Psoas muscle (tissue), 8 donors: ENCODE results near the gene DKKL1. TPM values are rescaled to one million over a fixed set of nuclear protein-coding genes. Genes with fewer than 3 reads are reported as not detected.
A peak's percentile ranks its signal among the peaks of the same experiment; 100 is the strongest.

Experiments
- ATAC-seq, 4 donors: fragments of 200-7000 bp; cut with Tn5 transposase; one replicate each; pipeline ENCODE4 v1.9.1; 2020; ENCODE audit warnings: moderate library complexity in 3 of 4, mild to moderate bottlenecking in 2 of 4
- DNase-seq, 2 donors: peaks; one replicate each; pipeline ENCODE4 v3.0.0-alpha.2; 2020
- H3K27ac ChIP-seq: fragments of 200-600 bp; one replicate; pipeline ENCODE4 v1.8.0; 2022
- H3K27me3 ChIP-seq, 3 donors: fragments of 200-600 bp in 1 of 3; one replicate each; pipeline versions ENCODE4 v1.6.1 to v1.8.0; 2013 to 2022; ENCODE audit warnings: low read length in 2 of 3, mild to moderate bottlenecking in 2 of 3, moderate library complexity in 1 of 3; ENCODE audit not compliant: insufficient read depth in 3 of 3
- H3K36me3 ChIP-seq, 2 donors: fragments of 200-600 bp in 1 of 2; one replicate each; pipeline versions ENCODE4 v1.6.1 to v1.8.0; 2013 to 2022; ENCODE audit warnings: low read depth in 1 of 2, mild to moderate bottlenecking in 1 of 2, moderate library complexity in 1 of 2; ENCODE audit not compliant: insufficient read depth in 1 of 2
- H3K4me1 ChIP-seq: fragments of 200-600 bp; one replicate; pipeline ENCODE4 v1.8.0; 2022
- H3K4me3 ChIP-seq: fragments of 200-600 bp; one replicate; pipeline ENCODE4 v1.8.0; 2022; ENCODE audit warnings: mild to moderate bottlenecking
- H3K9me3 ChIP-seq: fragments of 200-600 bp; one replicate; pipeline ENCODE4 v1.8.0; 2022
- CTCF ChIP-seq: fragments of 200-600 bp; IDR thresholded peaks from one replicate; pipeline ENCODE4 v1.8.0; 2022; ENCODE audit warnings: antibody characterized with exemption
- WGBS, 3 donors: extraction: QIAGEN DNeasy Blood & Tissue Kit; methylation state at CpG; one replicate each; pipeline versions ENCODE4 v1.1.6 to v1.1.7; 2013; 5-methylcytosine and 5-hydroxymethylcytosine counted together
- intact Hi-C, 2 donors: fragments of 100-400 bp; cut with DNase I; formaldehyde crosslinking; loops; one replicate each; pipeline versions ENCODE4 v1.11.0 to v1.14.2; 2022
- polyA plus RNA-seq, 3 donors: library from polyadenylated mRNA; stranded (reverse); fragments of 200-250 nt; gene quantifications; one replicate each; pipeline ENCODE4 v1.2.3, GENCODE V29; 2013
- total RNA-seq, 4 donors: library from RNA; stranded (reverse); fragmentation: NEBNext Ultra II Directional in 2 of 4; extraction: Animal tissue kit (Norgen Biotek cat#: 25700) in 2 of 4; gene quantifications; one replicate each; pipeline versions ENCODE4 v1.2.1 to v1.2.4, GENCODE V29; 2021 to 2023
- donor health status: healthy with polysubstance abuse.
- donor health status: DM: no; HTN: no; CAD: no; lungs with moderate emphysema.
- donor health status: Bipolar disorder and iron deficiency.
- donor health status: healthy.
- donor health status: DM: yes; HTN: yes; CAD: no.
- donor health status: DM: no; HTN: no; CAD: no.
- donor health status: DM: no; HTN: no; CAD: no.
- donor health status: DM: yes; HTN: yes; CAD: no.

The DKKL1 gene
- total and polyA plus RNA-seq, 7 donors, result 0.06 TPM; not detected in 6

DNA sequence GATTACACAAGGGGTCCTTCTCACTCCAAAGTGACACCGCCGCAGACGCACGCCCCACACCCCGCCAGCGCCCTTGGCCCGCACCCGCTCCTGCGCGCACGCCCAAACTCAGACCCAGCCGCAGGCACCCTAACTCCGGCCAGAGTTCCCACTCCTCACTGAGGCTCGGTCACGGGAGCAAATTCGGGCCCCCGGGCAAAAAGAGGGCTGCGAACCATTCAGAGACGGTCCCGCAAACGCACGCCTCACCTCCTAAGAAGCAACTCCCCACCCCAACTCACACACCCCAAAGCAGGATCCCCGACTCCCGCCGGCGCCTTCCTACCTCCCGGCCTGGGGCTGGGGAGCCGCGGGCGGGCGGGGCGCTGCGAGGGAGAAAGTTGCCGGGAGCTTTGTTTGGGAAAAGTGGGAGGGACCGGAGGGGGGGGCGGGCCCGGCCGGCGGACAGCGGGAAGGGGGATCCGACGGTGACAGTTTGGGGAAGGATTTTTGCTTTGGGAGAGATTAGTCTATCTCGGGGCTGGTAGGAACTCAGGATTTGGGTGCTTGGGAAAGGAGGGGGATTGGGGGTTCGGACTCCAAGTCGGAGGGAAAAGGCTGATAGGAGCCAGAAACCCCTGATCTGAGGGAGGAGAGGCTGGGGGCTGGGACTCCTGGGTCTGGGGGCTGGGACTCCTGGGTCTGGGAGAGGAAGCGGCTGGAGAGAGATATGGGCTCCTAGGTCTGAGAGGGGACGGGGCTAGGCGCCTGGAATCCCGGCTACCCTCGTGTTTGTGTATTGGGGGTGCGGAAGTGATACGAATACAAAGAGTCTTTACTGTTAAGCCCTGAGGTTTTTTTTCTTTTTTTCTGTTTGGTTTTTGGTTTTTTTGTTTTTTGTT, 1.4 kb upstream of the DKKL1 start, which contains the start of gene TEAD2:
Gene TEAD2 (minus strand): TSS at position 369 of the 881 bp plus-strand sequence. CDS start 2,341 bp downstream, outside the sequence.
- Histone ChIP-seq H3K4me3 (peak within 1 kb of the TSS; percentile 83), H3K27ac (peak within 1 kb of the TSS; percentile 79), H3K4me1 (peaks cover 4% of the 10 kb centered on the region), H3K9me3 (no peaks in the 10 kb centered on the region), H3K36me3 (peaks cover 0 to 21% of the 10 kb centered on the region in 2 donors), H3K27me3 (no peaks in the 10 kb centered on the region)
- DNase-seq (peak; percentile 77 to 80), ATAC-seq (peak; percentile 24 to 65 (median 30))
- TF ChIP-seq CTCF, result no peak
- intact Hi-C loops, result no loop called here
- 0 to 1% (median 0%) methylated on average over 48 to 52 of the region's 52 CpGs for WGBS, 3 donors

- Histone ChIP-seq H3K4me3 (peak overlapping the region; percentile 83), H3K27me3 (no peaks in the 10 kb centered on the region), H3K9me3 (no peaks in the 10 kb centered on the region), H3K27ac (peak overlapping the region; percentile 79), H3K4me1 (peaks cover 4% of the 10 kb centered on the region), H3K36me3 (peaks cover 0 to 15% of the 10 kb centered on the region in 2 donors)
- ATAC-seq (peak in 3 of 4 donors; percentile 19 to 33 (median 22)), DNase-seq (peak; percentile 52 to 68)
- WGBS, 3 donors, result 0 to 1% (median 1%) methylated on average over 14 of the region's 14 CpGs
- TF ChIP-seq CTCF, result no peak
- intact Hi-C loops, result no loop called here
Measured at GRCh38 chr19:49362929-49363267, 779 bp upstream of the DKKL1 start.

DNA sequence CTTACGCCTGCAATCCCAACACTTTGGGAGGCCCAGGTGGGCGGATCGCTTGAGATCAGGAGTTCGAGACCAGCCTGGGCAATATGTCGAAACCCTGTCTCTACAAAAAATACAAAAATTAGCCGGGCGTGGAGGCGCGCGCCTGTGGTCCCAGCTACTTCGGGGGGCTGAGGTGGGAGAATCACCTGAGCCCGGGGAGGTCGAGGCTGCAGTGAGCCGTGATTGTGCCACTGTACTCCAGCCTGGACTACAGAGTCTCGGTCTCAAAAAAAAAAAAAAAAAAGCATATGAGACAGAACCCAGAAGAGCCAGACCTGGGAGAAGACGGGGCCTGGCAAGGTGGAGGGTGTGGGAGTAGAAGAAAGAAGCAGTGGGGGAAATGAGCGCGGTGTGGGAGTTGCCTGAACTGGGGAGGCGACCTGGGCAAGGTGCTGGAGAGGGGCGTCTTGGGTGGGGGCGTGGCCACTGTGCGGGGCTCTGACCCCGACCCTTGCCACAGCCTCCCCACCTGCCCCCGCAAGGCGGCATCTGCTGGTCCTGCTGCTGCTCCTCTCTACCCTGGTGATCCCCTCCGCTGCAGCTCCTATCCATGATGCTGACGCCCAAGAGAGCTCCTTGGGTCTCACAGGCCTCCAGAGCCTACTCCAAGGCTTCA, 533 bp downstream of the DKKL1 start:
- H3K9me3 ChIP-seq, result peaks cover 6% of the 10 kb centered on the region
- no peaks in the 10 kb centered on the region for H3K27me3 ChIP-seq
- ATAC-seq, result no peak
- H3K27ac ChIP-seq, result peak overlapping the region; percentile 61
- peak overlapping the region; percentile 83 for H3K4me3 ChIP-seq
- peaks cover 0 to 2% of the 10 kb centered on the region in 2 donors for H3K36me3 ChIP-seq
- intact Hi-C loops, result no loop called here
- TF ChIP-seq CTCF, result no peak
- no peak for DNase-seq
- WGBS, 3 donors, result 70 to 79% (median 77%) methylated on average over 27 of the region's 27 CpGs
- H3K4me1 ChIP-seq, result peaks cover 4% of the 10 kb centered on the region

GRCh38 chr19:49366110-49366509, 2.4 kb downstream of the DKKL1 start:
- no peak for TF ChIP-seq CTCF
- Histone ChIP-seq H3K4me1 (peaks cover 4% of the 10 kb centered on the region), H3K36me3 (no peaks in the 10 kb centered on the region), H3K4me3 (no peak overlapping the region), H3K27me3 (no peaks in the 10 kb centered on the region), H3K9me3 (peaks cover 17% of the 10 kb centered on the region), H3K27ac (no peak overlapping the region)
- DNase-seq (no peak), ATAC-seq (no peak)
- intact Hi-C loops, result no loop called here
